HUES64 (cell line): ENCODE results near the gene FAM193A.
A peak's percentile ranks its signal among the peaks of the same experiment; 100 is the strongest.
"Not testable (repeated sequence)": the region's sequence is repeated elsewhere in the genome, so short reads cannot be mapped to it uniquely, and the experiment has no call there.

ENCODE experiments used
- H3K27ac ChIP-seq: 2 replicates; pipeline ENCODE4 v1.7.0; 2013; ENCODE audit warnings: low read depth, low read length, inconsistent platforms
- H3K27me3 ChIP-seq: 2 replicates; pipeline ENCODE4 v1.6.1; 2013; ENCODE audit warnings: mild to moderate bottlenecking, low read length; ENCODE audit not compliant: insufficient read depth
- H3K36me3 ChIP-seq: 2 replicates; pipeline ENCODE4 v1.6.1; 2013; ENCODE audit warnings: mild to moderate bottlenecking, low read length; ENCODE audit not compliant: insufficient read depth
- H3K4me1 ChIP-seq: 2 replicates; pipeline ENCODE4 v1.6.1; 2013; ENCODE audit warnings: mild to moderate bottlenecking, low read length, moderate library complexity; ENCODE audit not compliant: insufficient read depth
- H3K4me3 ChIP-seq: 2 replicates; pipeline ENCODE4 v1.5.1; 2013; ENCODE audit warnings: mild to moderate bottlenecking, low read length, moderate library complexity
- H3K9ac ChIP-seq: 2 replicates; pipeline ENCODE4 v1.6.1; 2013; ENCODE audit warnings: mild to moderate bottlenecking, low read depth, low read length
- H3K9me3 ChIP-seq: 2 replicates; pipeline ENCODE4 v1.6.1; 2013; ENCODE audit warnings: low read depth, low read length; ENCODE audit not compliant: insufficient read depth
- WGBS: fragments of 150-250, 120-280 bp; methylation state at CpG from one replicate; pipeline ENCODE4 v1.1.7; 2013; ENCODE audit warnings: missing lambda C conversion rate; 5-methylcytosine and 5-hydroxymethylcytosine counted together

FAM193A gene

DNA sequence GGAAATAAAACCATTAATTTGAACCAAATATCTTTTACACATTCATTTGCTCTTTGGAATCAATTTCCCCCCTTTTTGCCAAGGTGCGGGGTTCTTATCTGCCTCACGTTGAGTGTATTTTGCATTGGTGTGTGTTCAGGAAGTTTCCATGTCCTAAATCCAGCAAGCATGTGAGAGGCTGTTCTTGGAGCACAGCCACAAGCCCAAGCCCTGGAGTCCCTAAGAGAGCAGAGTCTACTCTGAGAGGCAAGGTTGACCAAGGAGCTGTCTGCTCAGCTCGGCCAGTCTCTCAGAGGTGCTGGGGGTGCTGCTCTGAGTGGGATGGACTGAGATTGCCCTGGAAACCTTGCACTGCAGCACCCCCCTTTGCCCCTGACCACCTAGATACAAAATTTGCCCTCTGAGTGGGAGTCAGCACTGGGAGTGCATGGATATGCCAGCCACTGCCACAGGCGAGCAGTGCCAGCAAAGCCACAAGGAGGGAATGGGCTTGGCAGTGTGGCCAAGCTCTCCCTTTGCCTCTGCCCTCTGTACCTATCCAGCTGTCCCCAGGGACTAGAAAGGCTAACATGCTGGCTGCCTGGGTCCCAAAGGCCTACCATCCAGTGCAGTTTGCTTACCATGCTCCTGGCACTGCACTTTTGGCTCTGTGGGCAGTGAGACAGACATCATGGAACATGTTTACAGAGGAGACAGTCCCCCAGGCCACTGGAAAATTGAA is 20.5 kb upstream of the FAM193A start:
- no peak overlapping the region for H3K9ac ChIP-seq
- no peak overlapping the region for H3K4me3 ChIP-seq
- WGBS: 93% methylated on average over 4 of the region's 4 CpGs
- H3K36me3 ChIP-seq: peaks cover 49% of the 10 kb centered on the region
- no peak overlapping the region for H3K27ac ChIP-seq
- H3K27me3 ChIP-seq: no peaks in the 10 kb centered on the region
- H3K4me1 ChIP-seq: no peaks in the 10 kb centered on the region
- H3K9me3 ChIP-seq: no peaks in the 10 kb centered on the region

DNA sequence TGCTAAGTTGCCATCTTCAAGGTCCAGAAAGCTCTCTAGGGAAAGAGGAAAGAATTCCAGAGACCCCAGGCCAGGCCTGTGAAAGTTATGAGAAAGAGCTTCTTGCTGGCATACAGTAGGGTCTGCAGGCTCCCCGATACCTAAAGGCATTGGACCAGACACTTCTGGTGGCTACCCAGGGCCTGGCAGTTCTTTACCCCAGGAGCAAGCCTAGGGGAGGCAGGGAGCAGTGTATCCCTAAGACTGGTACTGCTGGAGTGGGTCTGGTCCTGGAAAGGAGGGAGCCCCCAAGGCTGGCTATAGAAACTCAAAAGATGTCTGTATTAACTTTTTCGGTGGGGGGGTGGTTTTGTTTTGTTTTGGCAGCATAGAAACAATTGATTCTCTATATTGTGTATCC is 19.8 kb upstream of the FAM193A start:
- H3K36me3 ChIP-seq: peaks cover 46% of the 10 kb centered on the region
- over 99% methylated on average over 2 of the region's 2 CpGs for WGBS
- H3K27ac ChIP-seq: no peak overlapping the region
- no peak overlapping the region for H3K4me3 ChIP-seq
- H3K9ac ChIP-seq: no peak overlapping the region
- H3K9me3 ChIP-seq: no peaks in the 10 kb centered on the region
- no peaks in the 10 kb centered on the region for H3K27me3 ChIP-seq
- no peaks in the 10 kb centered on the region for H3K4me1 ChIP-seq

DNA sequence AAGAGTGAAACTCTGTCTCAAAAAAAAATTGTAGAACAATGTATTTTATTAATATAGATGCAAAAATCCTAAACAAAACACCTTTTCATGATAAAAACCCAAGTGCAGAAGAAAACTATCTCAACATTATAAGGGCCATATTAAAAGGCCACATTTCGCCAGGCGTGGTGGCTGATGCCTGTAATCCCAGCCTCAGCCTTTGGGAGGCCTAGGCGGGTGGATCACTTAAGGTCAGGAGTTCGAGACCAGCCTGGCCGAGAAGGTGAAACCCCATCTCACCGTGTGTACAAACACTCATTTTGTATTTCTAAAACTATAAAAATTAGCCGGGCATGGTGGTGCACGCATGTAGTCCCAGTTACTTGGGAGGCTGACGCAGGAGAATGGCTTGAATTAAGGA is 9.9 kb upstream of the FAM193A start:
- Histone ChIP-seq H3K4me1 (no peaks in the 10 kb centered on the region), H3K27me3 (no peaks in the 10 kb centered on the region), H3K36me3 (no peaks in the 10 kb centered on the region), H3K9ac (no peak overlapping the region), H3K9me3 (no peaks in the 10 kb centered on the region), H3K4me3 (no peak overlapping the region), H3K27ac (no peak overlapping the region)
- WGBS: 94% methylated on average over 9 of the region's 9 CpGs

DNA sequence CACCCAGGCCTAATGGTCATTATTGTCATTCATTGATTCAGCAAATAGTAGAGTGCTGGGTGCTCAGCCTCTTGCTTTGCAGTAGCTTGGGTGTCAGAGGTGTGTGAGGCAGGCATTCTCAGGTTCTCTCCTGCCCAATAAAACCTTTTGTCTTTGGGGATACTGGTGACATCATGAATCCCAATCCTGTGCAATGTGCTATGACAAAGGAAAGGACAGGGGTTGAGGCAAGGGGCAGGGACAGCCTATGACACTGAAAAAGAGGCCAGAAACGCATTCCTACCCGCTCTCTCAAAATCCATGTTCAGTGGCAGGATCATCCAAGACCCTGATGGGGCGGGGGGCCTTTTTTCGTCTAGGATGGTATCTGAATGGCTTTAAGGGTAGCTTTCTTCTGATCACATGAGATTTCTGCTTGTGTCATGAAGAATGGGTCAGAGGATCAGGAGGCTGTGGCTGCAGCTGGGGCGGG is 1.5 kb upstream of the FAM193A start:
- H3K9me3 ChIP-seq: no peaks in the 10 kb centered on the region
- peak overlapping the region; percentile 94 for H3K4me3 ChIP-seq
- peaks cover 9% of the 10 kb centered on the region for H3K4me1 ChIP-seq
- no peaks in the 10 kb centered on the region for H3K27me3 ChIP-seq
- H3K27ac ChIP-seq: peak overlapping the region; percentile 97; the same call in 1 of the 2 replicates
- H3K9ac ChIP-seq: peak overlapping the region; percentile 96
- 0 out of 2 replicates have a peak, but pooled peaks cover 2% of the 10 kb centered on the region for H3K36me3 ChIP-seq
- 55% methylated on average over 5 of the region's 5 CpGs for WGBS

DNA sequence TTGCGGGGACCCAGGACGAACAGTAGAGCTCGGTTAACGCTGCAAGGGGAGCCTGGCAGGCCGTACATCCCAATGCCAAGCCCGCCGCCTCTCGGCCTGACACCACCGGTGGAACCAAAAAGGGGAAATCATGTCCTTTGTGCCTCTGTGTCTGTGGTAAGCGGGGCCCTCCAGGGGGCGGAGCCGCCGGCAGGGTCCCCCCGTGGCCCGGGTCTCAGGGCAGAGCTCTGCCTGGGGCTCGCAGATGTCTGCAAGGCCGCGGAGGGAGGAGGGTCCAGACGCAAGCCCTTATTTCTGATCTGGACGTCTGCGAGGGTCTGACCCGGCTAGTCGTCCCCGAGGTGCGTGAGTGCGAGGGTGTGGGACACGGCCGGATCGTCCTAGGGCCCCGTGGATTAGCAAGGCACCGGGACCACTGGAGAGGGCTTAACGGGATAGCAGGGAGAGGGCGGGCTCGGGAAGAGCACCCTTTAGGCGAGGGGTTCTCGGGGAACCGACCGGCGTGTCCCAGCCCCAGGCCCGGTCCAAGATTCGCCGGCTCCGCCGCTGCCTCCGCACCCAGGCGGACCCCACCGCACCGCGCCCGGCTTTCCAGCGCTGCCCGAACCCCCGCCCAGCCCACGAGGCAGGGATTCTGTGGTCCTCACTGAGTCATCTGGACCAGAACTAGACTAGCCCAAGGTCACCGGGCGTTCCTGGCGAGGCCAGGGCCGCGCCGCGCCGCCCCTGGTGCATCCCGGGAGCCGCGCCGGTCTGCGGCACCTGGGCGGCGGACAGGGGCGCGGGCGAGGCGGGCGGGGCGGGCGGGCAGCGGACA is 863 bp upstream of the FAM193A start:
- H3K4me1 ChIP-seq: peaks cover 9% of the 10 kb centered on the region
- H3K27ac ChIP-seq: peak overlapping the region; percentile 97
- 2% methylated on average over 77 of the region's 77 CpGs for WGBS
- H3K9me3 ChIP-seq: no peaks in the 10 kb centered on the region
- no peaks in the 10 kb centered on the region for H3K27me3 ChIP-seq
- H3K36me3 ChIP-seq: 0 out of 2 replicates have a peak, but pooled peaks cover 2% of the 10 kb centered on the region
- H3K9ac ChIP-seq: peak overlapping the region; percentile 96
- peak overlapping the region; percentile 94 for H3K4me3 ChIP-seq

DNA sequence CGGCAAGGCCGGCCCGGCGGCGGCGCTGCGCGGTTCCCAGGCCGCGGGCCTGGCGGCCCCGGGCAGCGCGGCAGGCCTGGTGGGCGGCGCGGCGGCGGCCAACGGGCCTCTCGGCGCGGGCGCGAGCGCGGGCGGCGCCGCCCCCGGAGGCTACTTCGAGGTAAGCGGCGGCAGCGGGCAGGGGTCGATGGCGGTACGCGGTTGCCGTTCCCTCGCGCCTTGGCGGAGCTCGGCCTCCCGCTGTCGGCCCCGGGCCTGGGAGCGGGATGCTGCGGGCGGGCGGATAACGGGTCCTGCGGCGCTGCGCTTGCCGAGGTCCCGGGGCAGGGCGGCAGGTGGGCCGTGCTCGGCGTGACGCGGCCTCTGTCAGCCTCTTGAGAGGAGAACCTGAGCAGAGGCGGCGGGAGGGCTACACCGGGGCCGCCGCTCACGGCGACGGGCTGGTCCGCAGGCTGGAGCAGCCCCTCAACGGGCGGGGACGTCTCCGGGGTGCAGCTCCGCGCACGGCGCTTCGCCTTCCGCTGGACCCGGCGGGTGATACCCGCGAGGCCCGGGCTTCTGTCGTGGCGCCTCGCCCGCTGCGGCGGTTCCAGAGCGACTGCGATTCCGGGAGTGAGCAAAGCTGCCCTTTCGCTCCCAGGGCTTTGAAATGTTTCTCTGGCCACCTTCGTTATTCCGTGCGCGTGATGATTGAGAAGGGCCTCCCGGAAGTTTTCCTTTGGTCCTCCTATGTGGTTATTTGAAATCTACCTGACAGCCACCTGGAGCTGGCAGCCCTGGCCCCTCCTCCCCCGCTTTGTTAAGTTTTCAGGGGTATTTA is 774 bp downstream of the FAM193A start:
- Histone ChIP-seq H3K27me3 (no peaks in the 10 kb centered on the region), H3K27ac (peak overlapping the region; percentile 73; the same call in 1 of the 2 replicates), H3K36me3 (0 out of 2 replicates have a peak, but pooled peaks cover 2% of the 10 kb centered on the region), H3K9me3 (no peaks in the 10 kb centered on the region), H3K4me1 (peaks cover 9% of the 10 kb centered on the region), H3K4me3 (peak overlapping the region; percentile 97), H3K9ac (peak overlapping the region; percentile 83)
- WGBS: under 1% methylated on average over 103 of the region's 103 CpGs

DNA sequence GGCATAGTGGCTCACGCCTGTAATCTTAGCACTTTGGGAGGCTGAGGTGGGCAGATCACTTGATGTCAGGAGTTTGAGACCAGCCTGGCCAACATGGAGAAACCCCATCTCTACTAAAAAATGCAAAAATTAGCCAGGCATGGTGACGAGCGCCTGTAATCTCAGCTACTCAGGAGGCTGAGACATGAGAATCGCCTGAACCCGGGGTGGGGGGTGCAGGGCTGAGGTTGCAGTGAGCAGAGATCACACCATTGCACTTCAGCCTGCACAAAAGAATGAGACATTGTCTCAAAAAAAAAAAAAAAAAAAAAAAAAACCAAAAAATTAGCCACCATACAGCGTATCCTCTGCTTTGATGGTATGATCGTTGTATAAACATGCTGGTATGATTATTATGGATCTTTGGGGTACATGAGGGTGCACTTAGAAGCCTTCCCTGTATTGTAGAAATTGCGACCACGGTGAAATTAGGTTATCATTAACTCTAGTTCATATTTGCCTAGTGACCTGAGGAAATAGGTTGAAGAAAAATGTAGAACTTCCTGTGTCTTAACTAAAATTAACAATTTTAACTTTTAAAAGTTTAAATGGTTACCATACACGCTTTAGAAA is 7.2 kb downstream of the FAM193A start:
- H3K27me3 ChIP-seq, H3K4me3 ChIP-seq, H3K9ac ChIP-seq, H3K36me3 ChIP-seq, H3K4me1 ChIP-seq, H3K9me3 ChIP-seq, H3K27ac ChIP-seq: not testable (repeated sequence)
- WGBS: 96% methylated on average over 9 of the region's 10 CpGs

DNA sequence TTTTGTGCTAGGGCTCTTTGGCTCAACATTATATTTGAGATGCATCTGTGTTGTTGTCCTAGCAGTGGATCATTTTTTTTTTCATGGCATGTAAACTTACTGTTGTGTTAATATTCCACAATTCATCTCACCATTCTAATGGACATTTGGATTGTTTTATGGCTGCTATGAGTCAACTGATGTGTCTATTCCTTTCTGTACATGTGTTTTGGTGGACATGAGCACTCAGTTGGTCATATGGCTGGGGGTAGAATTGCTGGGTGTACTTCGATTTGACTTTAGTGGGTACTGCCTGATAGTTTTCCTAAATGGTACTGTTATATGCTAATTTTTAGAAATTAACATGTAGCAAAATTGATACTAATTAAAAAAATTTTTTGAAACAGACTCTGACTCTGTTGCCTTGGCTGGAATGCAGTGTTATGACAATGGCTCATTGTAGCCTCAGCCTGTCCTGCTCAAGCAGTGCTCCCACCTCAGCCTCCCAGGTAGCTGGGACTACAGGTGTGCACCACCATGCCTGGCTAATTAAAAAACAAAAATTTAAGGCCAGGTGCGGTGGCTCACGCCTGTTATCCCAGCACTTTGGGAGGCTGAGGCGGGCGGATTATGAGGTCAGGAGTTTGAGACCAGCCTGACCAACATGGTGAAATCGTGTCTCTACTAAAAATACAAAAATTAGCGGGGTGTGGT is 9.0 kb downstream of the FAM193A start:
- WGBS: 97% methylated on average over 7 of the region's 7 CpGs
- no peaks in the 10 kb centered on the region for H3K4me1 ChIP-seq
- H3K9me3 ChIP-seq: no peaks in the 10 kb centered on the region

DNA sequence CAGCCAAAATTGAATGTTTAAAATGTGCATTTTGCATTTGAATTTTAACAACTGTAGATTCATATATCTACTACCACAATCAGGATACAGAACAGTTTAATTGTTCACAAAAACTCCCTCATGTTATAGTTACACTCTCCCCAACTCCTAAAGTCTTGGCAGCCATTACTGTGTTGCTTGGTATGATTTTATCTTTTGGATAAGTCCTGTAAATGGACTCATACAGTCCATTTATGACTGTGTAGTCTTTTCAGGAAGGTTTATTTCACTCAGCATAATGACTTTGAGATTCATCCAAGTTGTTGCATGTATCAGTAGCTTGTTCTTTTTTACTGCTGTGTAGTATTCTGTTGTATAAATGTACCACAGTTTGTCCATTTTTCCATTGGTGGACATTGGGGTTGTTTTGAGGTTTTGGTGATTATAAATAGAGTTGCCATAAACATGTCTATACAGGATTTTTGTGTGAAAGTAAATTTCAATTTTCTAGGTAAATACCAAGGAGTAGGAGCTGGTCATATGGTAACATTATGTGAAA is 9.9 kb downstream of the FAM193A start:
- H3K27me3 ChIP-seq: no peaks in the 10 kb centered on the region
- H3K36me3 ChIP-seq: peaks cover 5% of the 10 kb centered on the region; the same call in 1 of the 2 replicates
- H3K9me3 ChIP-seq: no peaks in the 10 kb centered on the region
- H3K4me1 ChIP-seq: no peaks in the 10 kb centered on the region
- no peak overlapping the region for H3K9ac ChIP-seq
- H3K27ac ChIP-seq: no peak overlapping the region
- H3K4me3 ChIP-seq: no peak overlapping the region

More for the DNA sequence above, 9.0 kb downstream of the FAM193A start:
- Histone ChIP-seq H3K27ac (no peak overlapping the region), H3K4me3 (no peak overlapping the region), H3K27me3 (no peaks in the 10 kb centered on the region), H3K36me3 (peaks cover 5% of the 10 kb centered on the region; the same call in 1 of the 2 replicates), H3K9ac (no peak overlapping the region)
